HG03039 (cell line): Measurements from ENCODE around the gene RBM4.

Experiments used
- ATAC-seq: cut with Tn5 transposase; IDR thresholded peaks from one replicate; pipeline ENCODE4 v1.9.1; 2021; ENCODE audit warnings: mild to moderate bottlenecking, moderate library complexity; ENCODE audit not compliant: unreplicated experiment

RBM4 gene

GRCh38 chr11:66649903-66650302 is 11.4 kb downstream of the RBM4 start:
- no peak for ATAC-seq

- no peak for ATAC-seq
Measured at GRCh38 chr11:66651016-66651415, 12.5 kb downstream of the RBM4 start.

GRCh38 chr11:66652651-66653050 is 14.1 kb downstream of the RBM4 start:
- no peak for ATAC-seq

GRCh38 chr11:66653123-66653522 is 14.6 kb downstream of the RBM4 start:
- ATAC-seq: no peak

- ATAC-seq: no peak
Measured at GRCh38 chr11:66659763-66660162, 21.3 kb downstream of the RBM4 start.

GRCh38 chr11:66663741-66664296 is 25.3 kb downstream of the RBM4 start:
- ATAC-seq: no peak

- no peak for ATAC-seq
Measured at GRCh38 chr11:66665369-66665768, 26.9 kb downstream of the RBM4 start.

- no peak for ATAC-seq
Measured at GRCh38 chr11:66670816-66671215, 32.3 kb downstream of the RBM4 start.

GRCh38 chr11:66674964-66675602 is 36.6 kb downstream of the RBM4 start:
- ATAC-seq: no peak

- ATAC-seq: no peak
Measured at GRCh38 chr11:66676282-66676919, 37.9 kb downstream of the RBM4 start.

GRCh38 chr11:66676931-66677598 is 38.6 kb downstream of the RBM4 start:
- no peak for ATAC-seq

- ATAC-seq: peak; percentile 78
Measured at GRCh38 chr11:66677599-66678375, 39.3 kb downstream of the RBM4 start, which contains the start of gene RBM4B. Gene RBM4B (minus strand): TSS chr11:66677887. CDS start chr11:66677079, 808 bp downstream.

GRCh38 chr11:66680966-66681645 is 42.6 kb downstream of the RBM4 start:
- no peak for ATAC-seq

GRCh38 chr11:66683877-66684276 is 45.4 kb downstream of the RBM4 start:
- no peak for ATAC-seq

- no peak for ATAC-seq
Measured at GRCh38 chr11:66684635-66685034, 46.1 kb downstream of the RBM4 start.

GRCh38 chr11:66685276-66686099 is 47.0 kb downstream of the RBM4 start:
- ATAC-seq: no peak

- ATAC-seq: no peak
Measured at GRCh38 chr11:66686100-66686785, 47.7 kb downstream of the RBM4 start.

GRCh38 chr11:66686801-66687750 is 48.6 kb downstream of the RBM4 start:
- ATAC-seq: no peak
